ENCODE measurements around the gene RPRD2. TPM values are rescaled to one million over a fixed set of nuclear protein-coding genes. Genes with fewer than 3 reads are reported as not detected.

RPRD2 gene
- total and polyA plus RNA-seq, 9 of the 15 experiments (the other 6 are each of a cell fraction or from before 2014, with no cell fraction given) = 1.5 to 21.6 (median 7.7) TPM

GRCh38 chr1:150376110-150376509 lies 12.2 kb downstream of the RPRD2 start:
- H2AFZ ChIP-seq (ENCODE audit: low read depth, low read length) = no peak overlapping the region
- CTCF ChIA-PET (ENCODE audit: low intra/inter-chr PET ratio) = no interaction called here
- no peaks in the 10 kb centered on the region for H3K27me3 ChIP-seq (ENCODE audit: control insufficient read depth in 2 of 2, insufficient read depth in 2 of 2, low read length in 2 of 2)
- peaks cover 4 to 9% of the 10 kb centered on the region in 2 experiments for H3K4me1 ChIP-seq (replicated peaks in 1 of 2; ENCODE audit: control insufficient read depth in 2 of 2, insufficient read depth in 2 of 2, low read length in 2 of 2)
- no peak for DNase-seq (ENCODE audit: extremely low read depth in 1 of 4, low spot score in 3 of 4)
- H3K4me2 ChIP-seq (ENCODE audit: insufficient read depth, low read length) = no peak overlapping the region
- intact Hi-C loops (cut with micrococcal nuclease) = no loop called here
- H4K20me1 ChIP-seq (replicated peaks; ENCODE audit: control insufficient read depth, insufficient read depth, low read length) = peaks cover 12% of the 10 kb centered on the region; the same call in 1 of the 2 replicates
- POLR2A ChIA-PET = interaction anchor here (0.7 to 1.1 kb wide), 2 partner anchors 12 to 96 kb away, joined by 3 to 4 read pairs; partner anchors contain the start of gene RPRD2
- peaks cover 93% of the 10 kb centered on the region for H3K79me2 ChIP-seq (ENCODE audit: control insufficient read depth, insufficient read depth, low read length)
- no peak overlapping the region for H3K27ac ChIP-seq (ENCODE audit: extremely low read depth, low read depth, low read length)
- H3K9ac ChIP-seq (ENCODE audit: insufficient read depth in 1 of 2, low read depth in 2 of 2, low read length in 2 of 2) = no peak overlapping the region
- H3K9me3 ChIP-seq (replicated peaks; ENCODE audit: control insufficient read depth, insufficient read depth, low read depth, low read length) = no peaks in the 10 kb centered on the region
- FAIRE-seq = no peak
- no peak overlapping the region for H3K4me3 ChIP-seq
- no peak for ATAC-seq
- in situ Hi-C loops (cut with MboI) = no loop called here
- no TSS peak for BruUV-seq (replicated peaks)
- peaks cover 5% of the 10 kb centered on the region; the same call in 2 of the 3 replicates for H3K36me3 ChIP-seq (ENCODE audit: control insufficient read depth, insufficient read depth, low read length)
- H3K9me1 ChIP-seq (ENCODE audit: control insufficient read depth, insufficient read depth, low read length) = no peaks in the 10 kb centered on the region
- TF ChIP-seq CLOCK (CRISPR knock-in tag; IDR thresholded peaks at IDR 0.05; ENCODE audit: borderline replicate concordance) (no peak), ZKSCAN3 (CRISPR knock-in tag; IDR thresholded peaks at IDR 0.05) (no peak), ZKSCAN1 (IDR thresholded peaks at IDR 0.05; ENCODE audit: low read depth, low read length) (no peak), SMAD1 (IDR thresholded peaks at IDR 0.05; ENCODE audit: low read depth, low read length, partially characterized antibody) (no peak), ZNF436 (CRISPR knock-in tag; IDR thresholded peaks at IDR 0.05) (no peak), KAT2B (IDR thresholded peaks at IDR 0.05; ENCODE audit: low read depth, low read length) (no peak), SMARCC2 (IDR thresholded peaks at IDR 0.05; ENCODE audit: low read depth) (no peak), SNIP1 (IDR thresholded peaks at IDR 0.05; ENCODE audit: low read depth) (no peak), ARID2 (IDR thresholded peaks at IDR 0.05) (no peak), YBX1 (IDR thresholded peaks at IDR 0.05) (no peak), ZZZ3 (IDR thresholded peaks at IDR 0.05) (no peak), SAFB (IDR thresholded peaks at IDR 0.05; ENCODE audit: borderline replicate concordance, low read depth, low read length) (no peak), ZNF212 (CRISPR knock-in tag; IDR thresholded peaks at IDR 0.05) (no peak), KDM5B (IDR thresholded peaks at IDR 0.05; ENCODE audit: insufficient replicate concordance, low read depth, low read length) (no peak), NR1H2 (CRISPR knock-in tag; IDR thresholded peaks at IDR 0.05) (no peak)
- TF ChIP-seq, protein P1, sequence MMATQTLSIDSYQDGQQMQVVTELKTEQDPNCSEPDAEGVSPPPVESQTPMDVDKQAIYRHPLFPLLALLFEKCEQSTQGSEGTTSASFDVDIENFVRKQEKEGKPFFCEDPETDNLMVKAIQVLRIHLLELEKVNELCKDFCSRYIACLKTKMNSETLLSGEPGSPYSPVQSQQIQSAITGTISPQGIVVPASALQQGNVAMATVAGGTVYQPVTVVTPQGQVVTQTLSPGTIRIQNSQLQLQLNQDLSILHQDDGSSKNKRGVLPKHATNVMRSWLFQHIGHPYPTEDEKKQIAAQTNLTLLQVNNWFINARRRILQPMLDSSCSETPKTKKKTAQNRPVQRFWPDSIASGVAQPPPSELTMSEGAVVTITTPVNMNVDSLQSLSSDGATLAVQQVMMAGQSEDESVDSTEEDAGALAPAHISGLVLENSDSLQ (IDR thresholded peaks at IDR 0.05) = no peak
- TF ChIP-seq, protein P2, sequence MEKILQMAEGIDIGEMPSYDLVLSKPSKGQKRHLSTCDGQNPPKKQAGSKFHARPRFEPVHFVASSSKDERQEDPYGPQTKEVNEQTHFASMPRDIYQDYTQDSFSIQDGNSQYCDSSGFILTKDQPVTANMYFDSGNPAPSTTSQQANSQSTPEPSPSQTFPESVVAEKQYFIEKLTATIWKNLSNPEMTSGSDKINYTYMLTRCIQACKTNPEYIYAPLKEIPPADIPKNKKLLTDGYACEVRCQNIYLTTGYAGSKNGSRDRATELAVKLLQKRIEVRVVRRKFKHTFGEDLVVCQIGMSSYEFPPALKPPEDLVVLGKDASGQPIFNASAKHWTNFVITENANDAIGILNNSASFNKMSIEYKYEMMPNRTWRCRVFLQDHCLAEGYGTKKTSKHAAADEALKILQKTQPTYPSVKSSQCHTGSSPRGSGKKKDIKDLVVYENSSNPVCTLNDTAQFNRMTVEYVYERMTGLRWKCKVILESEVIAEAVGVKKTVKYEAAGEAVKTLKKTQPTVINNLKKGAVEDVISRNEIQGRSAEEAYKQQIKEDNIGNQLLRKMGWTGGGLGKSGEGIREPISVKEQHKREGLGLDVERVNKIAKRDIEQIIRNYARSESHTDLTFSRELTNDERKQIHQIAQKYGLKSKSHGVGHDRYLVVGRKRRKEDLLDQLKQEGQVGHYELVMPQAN (IDR thresholded peaks at IDR 0.05; ENCODE audit: borderline replicate concordance) = no peak
